GM21515 (cell line): ENCODE data around the gene MTO1.
A peak's percentile ranks its signal among the peaks of the same experiment; 100 is the strongest.
"Not testable (repeated sequence)": the region's sequence is repeated elsewhere in the genome, so short reads cannot be mapped to it uniquely, and the experiment has no call there.

Experiments used
- ATAC-seq: cut with Tn5 transposase; IDR thresholded peaks from one replicate; pipeline ENCODE4 v1.9.1; 2021; ENCODE audit not compliant: unreplicated experiment

The MTO1 gene, protein sequence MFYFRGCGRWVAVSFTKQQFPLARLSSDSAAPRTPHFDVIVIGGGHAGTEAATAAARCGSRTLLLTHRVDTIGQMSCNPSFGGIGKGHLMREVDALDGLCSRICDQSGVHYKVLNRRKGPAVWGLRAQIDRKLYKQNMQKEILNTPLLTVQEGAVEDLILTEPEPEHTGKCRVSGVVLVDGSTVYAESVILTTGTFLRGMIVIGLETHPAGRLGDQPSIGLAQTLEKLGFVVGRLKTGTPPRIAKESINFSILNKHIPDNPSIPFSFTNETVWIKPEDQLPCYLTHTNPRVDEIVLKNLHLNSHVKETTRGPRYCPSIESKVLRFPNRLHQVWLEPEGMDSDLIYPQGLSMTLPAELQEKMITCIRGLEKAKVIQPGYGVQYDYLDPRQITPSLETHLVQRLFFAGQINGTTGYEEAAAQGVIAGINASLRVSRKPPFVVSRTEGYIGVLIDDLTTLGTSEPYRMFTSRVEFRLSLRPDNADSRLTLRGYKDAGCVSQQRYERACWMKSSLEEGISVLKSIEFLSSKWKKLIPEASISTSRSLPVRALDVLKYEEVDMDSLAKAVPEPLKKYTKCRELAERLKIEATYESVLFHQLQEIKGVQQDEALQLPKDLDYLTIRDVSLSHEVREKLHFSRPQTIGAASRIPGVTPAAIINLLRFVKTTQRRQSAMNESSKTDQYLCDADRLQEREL

DNA sequence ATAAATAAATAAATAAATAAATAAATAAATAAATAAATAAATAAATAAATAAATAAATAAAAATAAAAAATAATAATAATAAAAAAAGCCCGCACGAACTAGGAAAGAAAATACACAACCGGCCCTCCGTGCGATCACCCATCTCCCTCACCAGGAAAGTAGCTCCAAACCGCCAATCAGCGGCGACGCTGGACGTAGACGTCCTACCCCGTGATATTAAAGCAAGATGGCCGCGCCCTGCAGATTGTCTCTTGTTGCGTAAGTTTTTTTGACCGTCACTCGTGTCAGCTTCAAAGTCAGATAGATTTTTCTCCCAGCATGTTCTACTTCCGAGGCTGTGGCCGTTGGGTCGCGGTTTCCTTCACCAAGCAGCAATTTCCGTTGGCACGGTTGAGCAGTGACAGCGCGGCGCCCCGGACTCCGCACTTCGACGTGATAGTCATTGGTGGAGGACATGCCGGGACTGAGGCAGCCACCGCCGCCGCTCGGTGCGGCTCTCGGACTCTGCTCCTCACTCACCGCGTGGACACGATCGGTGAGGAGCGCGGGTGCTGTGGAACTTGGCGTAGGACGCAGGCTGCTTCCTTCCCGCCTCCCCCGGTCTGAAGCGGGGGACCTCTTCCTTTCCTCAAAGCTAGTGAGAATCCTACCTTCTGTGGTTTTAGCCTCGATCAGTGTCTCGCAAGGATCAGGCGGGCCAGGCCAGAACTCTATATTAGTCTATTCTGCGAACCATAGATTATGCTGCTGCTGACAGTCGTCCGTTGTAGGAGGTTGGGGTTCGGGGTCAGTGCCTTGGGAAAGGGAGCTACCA lies at the start of gene MTO1:
TSS of gene MTO1 (plus strand) at position 201 of the 814 bp plus-strand sequence. CDS start at position 319, 118 bp downstream.
- peak; percentile 94 for ATAC-seq

DNA sequence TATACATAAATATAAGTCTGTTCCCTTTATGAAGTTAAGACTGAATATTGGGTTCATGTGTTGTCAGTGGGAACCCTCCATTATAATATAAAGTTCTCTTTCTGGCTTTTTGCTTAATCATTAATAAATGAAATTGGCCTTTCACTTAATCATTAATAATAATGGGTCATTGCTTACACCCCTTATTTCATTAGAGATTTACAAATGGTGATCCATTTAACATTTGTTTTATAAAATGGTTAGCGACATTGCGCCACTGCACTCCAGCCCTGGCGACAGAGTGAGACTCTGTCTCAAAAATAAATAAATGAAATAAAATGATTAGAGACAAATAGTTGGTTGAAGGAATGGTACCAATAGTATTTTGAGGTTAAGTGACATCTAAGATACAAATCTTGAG lies 48.4 kb upstream of the MTO1 start:
- ATAC-seq: no peak

DNA sequence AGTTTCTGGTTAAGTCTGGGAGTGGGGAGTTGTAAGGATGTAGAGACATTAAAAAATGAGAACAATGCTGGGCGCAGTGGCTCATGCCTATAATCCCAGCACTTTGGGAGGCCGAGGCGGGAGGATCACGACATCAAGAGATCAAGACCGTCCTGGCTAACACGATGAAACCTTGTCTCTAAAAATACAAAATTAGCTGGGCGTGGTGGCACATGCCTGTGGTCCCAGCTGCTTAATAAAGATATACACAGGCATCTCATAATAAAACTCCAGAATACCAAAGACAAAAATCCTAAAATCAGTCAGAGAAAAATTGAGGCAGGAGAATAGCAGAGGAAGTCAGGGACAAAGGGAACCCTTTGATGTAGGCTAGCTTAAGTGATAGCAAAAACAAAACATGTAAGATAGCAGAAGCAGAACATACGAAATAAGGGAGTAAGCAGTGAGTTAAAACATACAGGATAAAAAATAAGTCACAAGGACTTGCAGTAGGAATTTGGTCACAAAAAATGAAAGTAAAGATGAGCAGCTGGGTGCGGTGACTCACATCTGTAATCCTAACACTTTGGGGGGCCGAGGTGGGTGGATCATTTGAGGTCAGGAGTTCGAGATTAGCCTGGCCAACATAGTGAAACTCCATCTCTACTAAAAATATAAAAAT lies 43.3 kb upstream of the MTO1 start:
- no peak for ATAC-seq

DNA sequence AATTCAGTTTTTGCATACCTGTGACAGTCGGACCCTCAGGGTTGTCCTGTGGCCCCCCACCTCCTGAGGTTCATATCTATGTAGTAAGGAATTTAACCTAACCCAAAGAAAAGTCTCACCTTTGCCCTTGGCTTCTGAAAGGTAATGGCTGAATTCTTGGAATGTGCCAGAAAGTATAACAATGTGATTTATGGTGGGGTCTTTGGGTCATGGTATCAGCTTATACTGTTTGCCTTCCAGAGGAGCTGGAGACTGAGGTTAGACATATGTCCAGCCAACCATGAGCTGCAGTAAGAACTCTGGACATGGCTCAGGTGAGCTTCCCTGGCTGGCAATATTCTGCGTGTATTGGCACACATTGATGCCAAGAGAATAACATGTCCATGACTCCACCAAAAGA lies 40.0 kb upstream of the MTO1 start:
- no peak for ATAC-seq

DNA sequence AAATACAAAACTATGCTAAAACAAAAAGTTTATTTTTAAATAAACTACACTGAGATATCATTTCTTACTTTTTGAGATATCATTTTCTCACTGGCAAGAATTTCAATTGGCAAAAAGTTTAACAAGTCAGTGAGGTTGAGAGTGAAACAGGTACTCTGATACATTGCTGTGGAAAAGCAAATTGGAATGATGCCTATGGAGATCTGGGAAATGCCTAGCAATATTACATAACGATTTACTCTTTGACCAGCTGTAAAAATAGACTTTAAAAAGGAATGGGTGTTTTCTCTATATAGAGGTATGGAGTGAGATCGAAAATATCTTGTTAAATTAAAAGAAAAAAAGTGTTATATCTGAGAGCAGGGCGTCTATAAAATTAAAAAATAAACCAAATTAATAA lies 26.3 kb upstream of the MTO1 start:
- ATAC-seq: no peak

DNA sequence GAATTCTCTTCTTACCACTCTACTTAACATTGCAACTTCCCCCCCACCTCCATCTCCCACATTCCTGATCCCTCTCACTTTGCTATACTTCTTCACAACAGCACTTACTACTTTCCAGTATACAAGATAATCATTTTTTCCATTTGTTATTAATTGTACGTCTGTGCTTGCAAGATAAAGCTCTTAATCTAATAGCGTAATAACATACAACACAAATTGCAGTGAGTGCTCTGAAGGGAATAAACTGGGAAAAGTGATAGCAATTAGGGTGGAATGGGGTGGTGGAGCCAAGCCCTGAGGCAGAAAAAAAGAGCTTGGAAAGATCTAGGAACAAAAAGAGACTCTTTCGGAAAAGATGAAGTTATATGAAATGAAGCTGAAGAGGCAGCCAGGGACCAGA lies 18.0 kb upstream of the MTO1 start:
- no peak for ATAC-seq

DNA sequence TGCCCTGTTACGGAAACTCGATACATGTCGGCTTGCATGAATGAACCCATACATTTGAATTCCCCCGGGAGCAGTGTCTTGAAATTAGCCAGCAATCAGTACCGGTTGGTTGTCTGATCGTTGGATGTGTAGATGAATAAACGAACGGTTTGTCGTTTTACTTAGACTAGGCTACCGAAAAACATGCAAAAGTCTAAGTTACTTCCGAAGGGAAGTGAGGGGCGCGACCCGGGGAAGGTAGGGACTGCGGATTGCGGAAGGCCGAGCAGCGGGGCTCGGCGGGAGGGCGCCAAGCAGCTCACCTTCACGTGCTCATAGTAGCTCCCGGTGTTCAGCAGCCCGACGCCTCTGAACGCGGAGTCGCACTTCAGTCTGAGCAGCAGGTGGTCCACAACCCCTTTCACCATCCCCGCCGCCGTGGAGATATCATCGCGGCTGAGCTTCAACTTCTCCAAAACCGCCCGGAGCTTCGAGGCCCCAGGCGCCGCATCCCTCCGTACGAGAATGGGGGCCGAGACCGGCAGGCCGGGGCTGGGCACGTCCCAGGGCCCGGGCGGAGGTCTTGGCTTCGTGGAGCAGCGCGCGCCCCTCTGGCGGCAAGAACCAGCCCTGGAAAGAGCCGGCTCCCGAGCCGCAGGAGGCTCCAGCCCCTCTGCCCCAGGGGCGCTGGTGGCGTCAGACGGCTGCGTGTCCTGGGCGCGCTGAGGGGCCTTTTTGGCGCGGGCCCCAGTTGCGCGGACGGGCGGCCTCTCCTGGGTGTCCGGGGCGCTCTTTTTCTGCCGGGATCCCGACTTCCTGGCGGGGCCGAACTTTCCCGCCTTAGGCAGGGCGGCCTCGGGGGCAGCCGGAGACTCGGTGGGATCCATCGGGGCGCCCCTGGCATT lies 10.1 kb upstream of the MTO1 start:
- peak; percentile 63 for ATAC-seq

DNA sequence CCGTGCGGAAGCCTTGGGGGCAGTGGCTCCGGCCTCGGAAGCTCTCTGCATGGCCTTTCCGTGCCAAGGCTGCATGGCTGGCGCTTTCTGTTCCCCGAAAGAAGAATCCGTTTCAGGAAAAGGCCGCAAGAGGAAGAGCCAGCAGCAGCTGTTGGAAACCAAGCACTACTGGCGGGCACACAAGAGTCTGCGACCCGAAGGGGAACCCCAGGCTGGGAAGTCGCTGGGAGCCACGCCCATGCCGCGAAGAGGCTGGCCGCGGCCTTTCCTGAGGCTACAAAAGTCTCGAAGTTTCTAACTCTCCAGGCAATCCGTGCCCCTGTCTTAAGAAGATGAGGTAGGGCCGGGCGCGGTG lies 9.5 kb upstream of the MTO1 start, which contains the start of gene CGAS:
TSS of gene CGAS (minus strand) at position 191 of the 355 bp plus-strand sequence. CDS start at position 75, 116 bp downstream.
- ATAC-seq: peak; percentile 66

DNA sequence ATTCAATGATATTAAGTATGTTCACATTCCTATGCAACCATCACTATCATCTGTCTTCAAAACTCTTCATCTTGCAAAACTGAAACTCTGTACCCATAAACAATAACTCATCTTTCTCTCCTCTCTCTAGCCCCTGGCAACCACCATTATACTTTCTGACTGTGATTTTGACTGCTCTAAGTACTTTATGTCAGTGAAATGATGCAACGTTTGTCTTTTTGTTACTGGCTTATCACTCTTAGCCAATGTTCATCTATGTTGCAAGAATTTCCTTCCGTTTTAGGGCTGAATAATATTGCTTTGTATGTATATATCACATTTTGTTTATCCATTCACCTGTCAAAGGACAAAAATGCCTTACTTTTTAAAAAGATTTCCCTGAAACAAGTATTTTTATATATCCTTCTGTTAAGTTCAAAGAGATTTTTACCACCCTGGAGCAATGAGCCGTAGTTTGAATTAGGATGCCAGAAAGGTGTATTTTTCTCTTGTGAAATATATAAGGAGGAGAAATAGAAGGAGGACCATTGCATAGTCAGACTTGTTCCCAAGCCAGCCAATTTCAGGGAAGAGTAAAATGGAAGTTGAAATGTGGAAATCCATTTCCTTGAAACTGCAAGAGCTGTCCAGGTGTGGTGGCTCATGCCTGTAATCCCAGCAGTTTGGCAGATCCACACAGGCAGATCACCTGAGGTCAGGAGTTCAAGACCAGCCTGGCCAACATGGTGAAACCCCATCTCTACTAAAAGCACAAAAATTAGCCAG lies 5.5 kb upstream of the MTO1 start:
- no peak for ATAC-seq

DNA sequence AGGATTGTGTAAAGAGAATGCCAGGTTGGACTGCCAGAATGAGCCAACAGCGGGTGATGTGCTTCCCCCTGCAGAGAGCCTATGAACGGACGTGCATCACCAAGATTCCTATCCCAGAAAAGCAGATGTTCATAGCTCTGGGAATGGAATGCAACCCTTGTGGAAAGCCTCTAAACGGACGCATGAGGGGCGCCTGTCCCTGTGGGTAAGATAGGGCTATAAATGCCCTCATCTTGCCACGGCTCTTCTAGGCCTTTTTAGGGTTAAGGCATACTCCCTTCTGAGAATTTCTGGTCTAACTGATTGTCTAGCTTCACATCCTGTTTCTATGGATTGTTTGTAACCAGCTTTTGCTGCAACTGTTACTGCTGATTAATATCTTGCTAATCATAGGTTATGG lies 2.1 kb upstream of the MTO1 start:
- not testable (repeated sequence) for ATAC-seq

DNA sequence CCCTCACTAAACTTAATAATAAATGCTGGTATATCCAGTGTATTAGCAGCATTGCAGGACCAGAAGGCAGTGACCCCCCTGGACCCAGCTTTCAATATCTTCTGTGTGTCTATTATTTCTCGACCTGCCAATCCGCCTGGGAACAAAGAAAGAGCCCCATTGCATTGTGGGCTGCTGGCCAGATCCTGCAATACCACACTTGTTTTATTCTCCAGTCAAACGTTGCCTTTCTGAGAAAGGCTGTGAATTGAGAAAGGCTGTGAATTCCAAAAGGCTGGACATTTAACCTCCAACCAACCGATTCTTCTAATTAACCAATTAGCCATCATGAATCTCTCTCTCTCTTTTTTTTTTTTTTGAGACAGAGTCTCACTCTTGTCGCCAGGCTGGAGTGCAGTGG lies 1.5 kb upstream of the MTO1 start:
- no peak for ATAC-seq

DNA sequence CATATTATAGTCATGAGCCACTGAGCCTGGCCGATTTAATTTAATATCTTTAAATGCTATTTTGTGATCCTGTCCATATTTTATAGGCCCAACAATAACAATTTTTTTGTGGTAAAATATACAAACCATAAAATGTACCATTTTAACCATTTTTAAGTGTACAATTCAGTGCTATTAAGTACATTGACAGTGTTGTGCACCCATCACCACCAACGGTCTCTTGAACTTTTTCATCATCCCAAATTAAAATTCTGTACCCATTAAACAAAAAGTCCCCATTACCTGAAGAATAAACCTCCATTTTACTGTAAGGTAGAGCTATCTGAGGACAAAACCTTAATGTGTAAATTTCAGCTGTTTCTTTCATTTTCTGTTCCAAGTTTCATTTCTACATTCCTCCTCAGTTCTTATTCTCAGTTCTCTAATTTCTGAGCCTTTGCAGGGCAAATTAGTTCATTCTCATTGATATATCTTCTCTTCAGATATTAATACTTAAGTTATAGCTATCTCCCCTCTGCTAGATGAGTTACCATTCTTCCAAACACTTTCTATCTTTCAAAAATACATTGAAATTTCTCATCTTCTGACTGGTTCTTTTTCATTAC lies 10.3 kb downstream of the MTO1 start:
- ATAC-seq: peak; percentile 92

DNA sequence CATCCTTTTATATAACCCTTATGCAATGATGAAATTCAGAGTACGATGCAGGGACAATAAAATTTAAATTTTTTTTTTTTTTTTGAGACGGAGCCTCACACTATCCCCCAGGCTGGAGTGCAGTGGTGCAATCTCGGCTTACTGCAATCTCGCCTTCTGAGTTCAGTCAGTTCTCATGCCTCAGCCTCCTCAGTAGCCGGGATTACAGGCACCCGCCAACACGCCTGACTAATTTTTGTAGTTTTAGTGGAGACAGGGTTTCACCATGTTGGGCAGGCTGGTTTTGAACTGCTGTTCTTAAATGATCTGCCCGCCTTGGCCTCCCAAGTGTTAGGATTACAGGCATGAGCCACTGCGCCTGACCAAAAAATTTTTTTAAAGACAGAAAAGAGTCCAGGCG lies 15.2 kb downstream of the MTO1 start:
- no peak for ATAC-seq

DNA sequence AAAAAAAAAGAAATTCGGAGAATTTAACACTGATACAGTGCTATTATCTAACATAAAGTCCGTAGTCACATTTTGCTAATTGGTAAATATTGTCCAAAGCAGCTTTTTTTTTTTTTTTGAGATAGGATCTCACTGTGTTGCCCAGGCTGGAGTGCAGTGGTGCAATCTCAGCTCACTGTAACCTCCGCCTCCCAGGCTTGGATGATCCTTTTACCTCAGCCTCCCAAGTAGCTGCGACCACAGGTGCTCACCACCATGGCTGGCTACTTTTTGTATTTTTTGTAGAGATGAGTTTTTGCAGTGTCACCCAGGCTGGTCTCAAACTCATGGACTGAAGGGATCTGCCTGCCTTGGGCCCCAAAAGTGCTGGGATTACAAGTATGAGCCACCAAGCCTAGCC lies 15.9 kb downstream of the MTO1 start:
- no peak for ATAC-seq

DNA sequence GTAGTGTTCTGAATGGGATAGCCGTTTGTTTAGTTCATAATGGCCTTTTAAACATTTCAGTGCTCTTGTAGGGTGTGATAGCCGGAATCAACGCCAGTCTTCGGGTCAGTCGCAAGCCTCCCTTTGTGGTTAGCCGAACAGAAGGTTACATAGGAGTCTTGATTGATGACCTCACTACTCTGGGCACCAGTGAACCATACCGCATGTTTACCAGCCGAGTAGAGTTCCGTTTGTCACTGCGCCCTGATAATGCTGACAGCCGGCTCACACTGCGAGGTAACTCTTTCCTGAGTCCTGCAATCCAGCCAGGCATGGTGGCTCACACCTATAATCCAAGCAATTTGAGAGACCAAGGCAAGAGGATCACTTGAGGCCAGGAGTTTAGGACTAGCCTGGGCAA lies 20.4 kb downstream of the MTO1 start:
- no peak for ATAC-seq

DNA sequence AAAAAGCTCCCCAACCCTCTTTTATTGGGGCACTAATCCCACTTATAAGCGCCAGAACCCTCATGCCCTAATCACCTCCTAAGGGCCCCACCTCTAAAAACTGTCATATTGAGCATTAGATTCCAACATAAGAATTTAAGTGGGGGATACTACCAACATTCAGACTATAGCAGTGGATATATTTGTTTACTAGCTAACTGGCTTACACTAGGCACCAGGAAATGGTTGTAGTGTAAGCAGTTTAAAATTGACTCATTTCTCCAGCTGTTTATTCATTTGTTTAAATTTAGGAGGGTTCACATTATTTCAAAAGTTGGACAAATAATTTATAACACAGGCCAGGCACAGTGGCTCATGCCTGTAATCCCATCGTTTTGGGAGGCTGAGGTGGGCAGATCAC lies 22.9 kb downstream of the MTO1 start:
- ATAC-seq: no peak

DNA sequence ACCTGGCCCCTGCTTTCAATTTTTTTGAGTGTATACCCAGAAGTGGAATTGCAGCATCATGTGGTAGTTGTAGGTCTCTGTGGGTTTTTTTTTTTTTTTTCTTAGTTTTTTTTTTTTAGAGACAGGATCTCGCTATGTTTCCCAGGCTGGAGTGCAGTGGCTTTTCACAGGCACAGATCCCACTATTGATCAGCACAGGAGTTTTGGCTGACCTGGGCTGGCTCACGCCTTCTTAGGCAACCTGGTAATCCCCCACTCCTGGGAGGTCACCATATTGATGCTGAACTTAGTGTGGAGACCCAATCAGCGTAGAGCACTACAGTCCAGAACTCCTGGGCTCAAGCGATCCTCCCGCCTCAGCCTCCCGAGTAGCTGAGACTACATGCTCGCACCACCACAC lies 25.9 kb downstream of the MTO1 start:
- ATAC-seq: no peak

DNA sequence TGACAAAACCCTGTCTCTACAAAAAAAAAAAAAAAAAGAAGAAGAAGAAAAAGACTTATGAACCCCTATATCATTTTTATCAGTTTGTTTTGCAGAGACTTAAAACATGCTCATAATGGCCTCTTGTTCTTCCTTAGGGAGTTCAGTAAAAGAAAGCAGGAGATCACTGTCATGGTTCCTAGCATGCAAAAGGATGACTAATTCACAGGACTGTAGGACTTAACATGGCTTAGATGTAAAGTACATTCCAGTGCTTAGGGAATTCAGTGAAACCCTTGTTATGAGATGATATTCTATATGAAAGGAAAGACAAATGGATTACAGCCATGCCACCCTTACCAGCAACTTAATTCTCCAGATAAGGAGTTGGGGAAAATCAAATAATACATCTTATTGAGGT lies 29.8 kb downstream of the MTO1 start:
- no peak for ATAC-seq

DNA sequence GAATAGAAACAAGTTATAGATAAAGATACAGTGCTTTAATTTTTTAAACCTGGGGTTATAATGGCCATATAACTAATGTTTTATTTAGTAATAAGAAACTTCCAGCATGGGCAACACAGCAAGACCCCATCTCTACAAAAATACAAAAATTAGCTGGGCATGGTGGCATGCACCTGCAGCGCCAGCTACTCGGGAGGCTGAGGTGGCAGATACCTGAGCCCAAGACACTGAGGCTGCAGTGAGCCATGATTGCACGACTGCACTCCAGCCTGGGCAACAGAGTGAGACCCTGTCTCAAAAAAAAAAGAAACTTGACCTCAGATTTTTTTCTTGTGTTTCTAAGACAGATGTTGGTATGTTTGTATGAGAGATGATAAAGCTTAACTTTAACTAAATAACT lies 36.4 kb downstream of the MTO1 start:
- ATAC-seq: no peak
